ENCODE measurements around the gene ATL2.

DNA sequence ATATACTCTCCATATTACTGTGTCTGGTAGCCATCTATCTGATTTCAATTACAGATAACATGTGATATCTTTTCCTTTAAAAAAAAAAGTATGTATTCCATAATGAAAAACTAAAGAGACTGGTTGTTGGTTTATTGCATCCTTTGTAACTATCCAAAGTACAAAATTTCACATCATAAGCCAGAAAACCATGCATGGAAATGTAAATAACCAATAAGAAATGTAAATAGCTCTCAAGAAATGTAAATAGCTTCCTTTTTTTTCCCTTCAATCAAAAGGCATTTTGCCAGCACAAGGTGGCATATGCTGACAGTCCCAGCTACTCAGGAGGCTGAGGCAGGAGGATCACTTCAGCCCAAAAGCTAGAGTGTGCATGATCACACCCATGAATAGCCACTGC lies 59.3 kb downstream of the ATL2 start:
- no peak for TF ChIP-seq CTCF (IDR thresholded peaks at IDR 0.05)
- no peak for TF ChIP-seq POLR2A (IDR thresholded peaks at IDR 0.05)
